ENCODE measurements around the gene FGF14. TPM values are rescaled to one million over a fixed set of nuclear protein-coding genes. Genes with fewer than 3 reads are reported as not detected.
A peak's percentile ranks its signal among the peaks of the same experiment; 100 is the strongest.

FGF14 gene
- not detected in 2 replicates for total RNA-seq (2014; rRNA removed; shearing (Covaris generic))

DNA sequence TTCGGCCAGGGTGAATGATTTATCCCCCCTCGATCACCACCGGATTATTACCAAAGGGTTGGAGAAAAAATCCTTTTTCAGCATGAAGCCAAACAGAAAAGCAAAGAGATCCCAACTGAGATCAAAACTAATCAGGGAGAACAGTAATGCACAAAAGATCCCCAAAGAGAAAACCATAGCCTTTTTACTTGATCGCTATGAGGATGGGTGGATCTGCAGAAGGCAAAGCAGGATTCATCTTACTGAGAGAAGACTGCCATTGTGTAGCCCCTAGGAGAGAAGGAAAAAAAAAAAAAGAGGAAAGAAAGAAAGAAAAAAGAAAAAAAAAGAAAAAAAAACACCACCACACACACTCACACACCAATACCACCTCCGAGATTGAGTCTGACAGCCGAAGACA lies at the start of gene FGF14:
Gene FGF14, minus strand, starts transcription at position 283 of the 400 bp plus-strand sequence.
- no peak for DNase-seq (ENCODE audit: low spot score)

- DNase-seq (ENCODE audit: low spot score), result no peak
Measured at GRCh38 chr13:102443249-102443648, 41.4 kb upstream of the FGF14 start.

- no peak for DNase-seq (ENCODE audit: low spot score)
Measured at GRCh38 chr13:102441085-102441484, 39.2 kb upstream of the FGF14 start.

GRCh38 chr13:102440259-102440936 lies 38.5 kb upstream of the FGF14 start:
- peak; percentile 62 for DNase-seq (ENCODE audit: low spot score)

GRCh38 chr13:102422690-102423089 lies 20.8 kb upstream of the FGF14 start:
- DNase-seq (ENCODE audit: low spot score), result no peak

DNA sequence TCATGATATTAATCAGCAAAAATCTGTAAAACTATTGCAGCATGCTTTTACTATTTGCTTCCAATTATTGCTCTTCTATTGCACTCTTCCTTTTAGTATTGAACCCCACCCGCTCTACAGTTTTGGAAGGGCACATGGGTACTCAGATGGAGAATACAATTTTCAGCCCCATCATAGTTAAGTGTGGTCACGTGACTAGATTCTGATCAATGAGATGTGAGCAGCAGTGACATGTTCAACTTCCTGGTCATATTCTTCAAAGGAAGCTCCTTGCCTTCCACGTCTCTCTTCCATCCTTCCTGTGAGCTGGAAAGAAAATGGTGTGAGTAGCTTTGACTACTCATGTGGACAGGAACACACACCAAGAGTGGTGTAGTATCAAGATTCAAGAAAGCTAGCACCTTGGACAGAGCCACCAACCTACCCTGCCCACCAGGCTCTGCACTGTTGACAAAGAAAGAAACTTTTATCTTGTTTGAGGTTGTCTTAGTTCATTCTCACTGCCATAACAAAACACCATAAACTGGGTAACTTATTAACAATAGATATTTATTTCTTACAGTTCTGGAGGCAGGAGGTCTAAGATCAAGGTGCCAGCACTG lies 3.8 kb upstream of the FGF14 start:
- DNase-seq (ENCODE audit: low spot score), result no peak

GRCh38 chr13:102402290-102402689 lies 442 bp upstream of the FGF14 start:
- DNase-seq (ENCODE audit: low spot score), result no peak

- DNase-seq (ENCODE audit: low spot score), result no peak
Measured at GRCh38 chr13:102401265-102401664, 583 bp downstream of the FGF14 start.

DNA sequence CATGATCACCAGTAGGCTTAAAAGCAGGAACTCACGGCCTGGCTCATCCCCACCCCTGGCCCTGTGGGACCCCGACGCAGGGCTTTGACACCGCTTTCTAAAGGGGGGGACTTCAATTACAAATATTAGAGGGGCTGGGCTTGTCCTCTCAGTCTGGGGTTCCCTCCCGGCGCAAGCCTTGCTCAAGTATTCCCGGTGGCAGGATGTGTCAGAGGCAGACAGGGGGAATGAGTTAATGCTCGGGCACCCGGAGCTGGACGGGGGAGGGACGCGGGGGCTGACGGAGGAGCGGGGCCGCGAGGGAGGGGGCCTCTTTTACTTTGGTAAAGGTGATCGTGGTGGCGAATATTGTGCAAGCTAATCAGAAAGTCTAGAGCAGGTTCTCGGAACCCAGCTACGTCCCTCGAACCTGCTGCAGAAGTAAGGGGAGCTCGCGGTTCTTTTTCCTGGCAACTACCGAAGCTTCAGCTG lies 1.1 kb downstream of the FGF14 start:
- DNase-seq (ENCODE audit: low spot score), result no peak

- no peak for DNase-seq (ENCODE audit: low spot score)
Measured at GRCh38 chr13:102399791-102400674, 1.8 kb downstream of the FGF14 start.

- no peak for DNase-seq (ENCODE audit: low spot score)
Measured at GRCh38 chr13:102395939-102396338, 5.9 kb downstream of the FGF14 start.

DNA sequence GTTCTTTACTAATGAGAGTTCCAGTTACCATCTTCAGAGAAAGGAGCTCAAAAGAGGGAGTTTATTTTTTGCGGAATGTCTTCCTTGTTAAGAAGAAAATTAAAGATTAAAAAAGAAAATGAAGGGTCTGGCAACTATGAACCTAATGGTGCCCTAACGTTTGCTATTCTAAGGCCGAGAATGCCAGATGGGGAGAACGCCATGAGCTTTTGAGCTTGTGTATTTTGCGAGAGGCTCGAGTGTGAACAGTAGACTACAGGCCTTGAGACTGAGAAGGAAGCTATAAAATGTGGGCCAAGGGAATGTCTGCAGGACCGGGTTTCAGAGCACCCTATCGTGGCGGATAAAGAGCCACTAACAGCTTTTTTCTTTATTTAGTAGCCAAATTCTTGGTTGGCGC lies 6.7 kb downstream of the FGF14 start:
- DNase-seq (ENCODE audit: low spot score), result no peak

DNA sequence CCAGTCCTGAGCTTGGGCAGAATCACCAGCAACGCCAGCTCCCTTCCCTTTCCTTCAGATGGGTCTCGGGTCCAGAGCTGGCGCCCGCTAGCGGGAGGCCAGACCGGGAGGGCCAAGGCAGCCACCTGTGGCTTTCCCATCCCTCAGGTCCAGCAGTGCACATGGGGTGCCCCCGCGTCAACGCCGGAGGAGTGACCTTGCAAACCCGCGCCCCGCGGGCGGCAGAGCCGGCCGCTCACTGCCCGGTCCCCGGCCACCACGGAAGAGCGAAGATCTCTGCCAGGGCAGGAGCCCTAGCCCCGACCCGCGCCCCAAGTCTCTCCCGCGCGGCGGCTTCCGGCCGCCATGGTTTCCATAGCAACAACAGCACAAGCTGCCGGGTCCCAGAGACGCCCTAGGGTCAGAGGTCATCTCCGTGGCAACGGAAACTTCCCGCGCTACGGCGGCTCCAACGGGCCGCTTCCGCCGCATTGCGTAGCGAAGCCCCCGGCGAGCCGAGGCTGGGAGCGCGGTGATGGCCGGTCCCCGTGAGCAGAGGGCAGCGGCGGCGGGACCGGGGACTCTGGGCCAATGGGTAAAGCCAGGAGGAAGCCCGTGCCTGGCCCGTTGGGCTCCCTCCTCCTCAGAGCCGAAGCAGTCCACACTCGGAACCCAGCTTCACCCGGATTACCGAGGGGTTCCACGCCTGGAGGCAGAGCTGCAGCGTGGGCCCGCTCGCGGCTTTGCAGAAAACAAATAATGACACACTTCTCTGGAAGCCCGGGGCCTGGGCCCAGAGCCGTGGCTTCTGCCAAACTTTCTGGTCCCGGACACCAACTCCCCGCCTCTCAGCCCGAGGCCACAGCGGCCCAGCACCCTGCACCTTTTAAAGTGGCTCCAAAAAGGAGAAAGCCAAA lies 7.4 kb downstream of the FGF14 start:
- DNase-seq (ENCODE audit: low spot score), result no peak

DNA sequence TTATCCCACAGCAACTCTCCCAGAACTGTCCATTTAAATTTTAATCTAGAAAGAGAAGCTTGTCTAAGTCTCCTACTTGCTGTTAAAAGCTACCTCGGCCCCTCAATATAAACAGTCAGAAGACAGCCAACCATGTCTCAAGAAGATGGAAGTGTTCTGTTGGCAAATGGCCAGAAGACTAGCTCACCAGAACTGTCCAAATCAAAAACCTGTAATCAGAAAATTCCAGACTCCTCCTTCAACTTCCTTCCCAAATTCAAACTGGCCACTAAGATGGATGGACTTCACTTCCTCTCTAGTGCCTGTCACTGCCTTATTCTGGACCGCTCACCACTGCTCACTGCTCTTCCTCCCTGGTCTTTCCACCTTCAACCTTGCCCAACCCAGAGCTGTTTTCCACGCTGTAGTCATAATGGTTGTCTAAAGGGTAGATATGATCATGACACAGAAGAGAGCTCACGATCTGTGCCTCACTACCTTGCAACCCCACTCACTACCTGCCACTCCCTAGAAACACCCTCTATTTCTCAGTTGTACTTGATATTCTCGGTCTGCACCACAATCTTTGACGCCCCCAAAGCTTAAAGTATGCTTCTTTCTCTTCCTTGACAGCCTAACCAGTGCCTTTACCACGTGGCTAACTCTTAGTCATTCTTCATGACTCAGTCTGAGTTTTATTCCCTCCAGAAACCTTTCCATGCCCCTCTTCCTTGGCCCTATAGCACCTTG lies 9.2 kb downstream of the FGF14 start:
- DNase-seq (ENCODE audit: low spot score), result no peak

GRCh38 chr13:102386461-102386860 lies 15.4 kb downstream of the FGF14 start:
- DNase-seq (ENCODE audit: low spot score), result no peak

- no peak for DNase-seq (ENCODE audit: low spot score)
Measured at GRCh38 chr13:102380012-102380411, 21.8 kb downstream of the FGF14 start.

DNA sequence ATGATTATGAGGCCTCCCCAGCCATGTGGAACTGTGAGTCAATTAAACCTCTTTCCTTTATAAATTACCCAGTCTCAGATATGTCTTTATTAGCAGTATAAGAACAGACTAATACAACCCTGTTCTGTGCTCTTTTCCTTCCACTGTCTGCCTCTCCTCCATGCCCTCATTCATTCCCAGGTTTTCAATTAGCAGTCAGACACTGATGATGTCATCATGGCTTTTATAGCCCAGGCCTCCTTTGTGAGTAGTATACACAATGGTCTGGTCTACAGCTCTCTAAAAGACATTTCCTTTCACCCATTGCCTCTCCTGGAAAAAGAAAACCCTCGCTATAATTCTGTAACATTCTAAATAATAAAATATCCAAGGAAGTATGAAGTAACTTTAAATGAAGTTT lies 25.5 kb downstream of the FGF14 start:
- DNase-seq (ENCODE audit: low spot score), result no peak

GRCh38 chr13:102374726-102375125 lies 27.1 kb downstream of the FGF14 start:
- DNase-seq (ENCODE audit: low spot score), result no peak

DNA sequence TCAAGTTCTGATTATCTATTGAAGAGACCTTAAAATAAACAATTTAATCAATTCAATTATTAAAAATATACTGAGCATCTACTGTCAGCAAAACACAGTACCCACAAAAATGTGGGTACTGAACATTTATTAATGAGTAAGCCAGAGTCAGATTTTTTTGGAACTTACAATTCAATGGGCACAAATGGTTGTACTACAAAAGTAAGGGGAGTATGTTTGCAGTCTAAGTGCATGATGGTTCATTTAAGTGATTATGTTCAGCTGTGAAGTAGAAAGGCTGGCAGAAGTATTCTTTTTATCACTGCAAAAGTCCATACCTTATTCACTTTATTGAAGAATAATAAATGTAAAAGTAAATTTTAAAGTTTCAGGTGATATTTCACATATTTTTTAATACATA lies 27.6 kb downstream of the FGF14 start:
- DNase-seq (ENCODE audit: low spot score), result no peak

GRCh38 chr13:102373221-102373620 lies 28.6 kb downstream of the FGF14 start:
- DNase-seq (ENCODE audit: low spot score), result no peak

GRCh38 chr13:102369302-102369701 lies 32.5 kb downstream of the FGF14 start:
- DNase-seq (ENCODE audit: low spot score), result no peak
